ENCODE measurements around the gene WBP11.

GRCh38 chr12:14741153-14741552 lies 62.1 kb downstream of the WBP11 start:
- TF ChIP-seq CTCF (IDR thresholded peaks at IDR 0.05) (no peak), EZH2 (IDR thresholded peaks at IDR 0.05) (no peak)

Data from neural progenitor cell (in vitro differentiated cells).